OCI-LY7 (cell line): ENCODE measurements around the gene CROT. TPM values are rescaled to one million over a fixed set of nuclear protein-coding genes. Genes with fewer than 3 reads are reported as not detected.

Experiments
- BruUV-seq: library from RNA; stranded (reverse); fragments of 400-500 nt; replicated peaks from 2 replicates; lab custom pipeline; 2021; lab: Mats Ljungman, UMichigan
- CTCF ChIA-PET: fragments of 300-600 bp; sonication (Branson Sonifier 250); formaldehyde crosslinking; loops from one replicate; lab custom pipeline; 2022; ENCODE audit warnings: antibody characterized with exemption; ENCODE audit not compliant: unreplicated experiment; lab: Charles Lee
- POLR2A ChIA-PET: fragments of 300-600 bp; sonication (Branson Sonifier 250); formaldehyde crosslinking; loops from one replicate; lab custom pipeline; 2022; ENCODE audit warnings: antibody characterized with exemption; lab: Charles Lee
- DNase-seq: peaks from one replicate; pipeline ENCODE4 v3.0.0-alpha.2; 2015; ENCODE audit warnings: low spot score
- H2AFZ ChIP-seq: fragments of 200-600 bp; sonication (generic), shearing (Covaris generic); 2 replicates; pipeline ENCODE4 v1.6.1; 2014; ENCODE audit warnings: mild to moderate bottlenecking, antibody characterized with exemption, low read length, moderate library complexity
- H3K27ac ChIP-seq: fragments of 200-600 bp; sonication (generic); 2 replicates; pipeline ENCODE4 v1.5.1; 2014; ENCODE audit warnings: mixed run types, low read depth, mild to moderate bottlenecking, moderate library complexity, low read length, inconsistent platforms; ENCODE audit not compliant: poor library complexity, severe bottlenecking
- H3K36me3 ChIP-seq: fragments of 200-600 bp; sonication (generic); 2 replicates; pipeline ENCODE4 v1.6.1; 2014; ENCODE audit warnings: mild to moderate bottlenecking, antibody characterized with exemption, low read length, moderate library complexity, mixed read lengths; ENCODE audit not compliant: insufficient read depth
- H3K4me1 ChIP-seq: fragments of 200-600 bp; sonication (generic); 2 replicates; pipeline ENCODE4 v1.5.1; 2014; ENCODE audit warnings: mild to moderate bottlenecking, low read length; ENCODE audit not compliant: insufficient read depth, poor library complexity, severe bottlenecking
- H3K4me2 ChIP-seq: fragments of 200-600 bp; sonication (generic); 2 replicates; pipeline ENCODE4 v1.6.1; 2014; ENCODE audit warnings: mild to moderate bottlenecking, low read length
- H3K4me3 ChIP-seq: fragments of 200-600 bp; sonication (generic); 2 replicates; pipeline ENCODE4 v1.5.1; 2014; ENCODE audit warnings: mild to moderate bottlenecking, low read depth, low read length; ENCODE audit not compliant: poor library complexity, severe bottlenecking
- H3K79me2 ChIP-seq: fragments of 200-600 bp; sonication (generic); 2 replicates; pipeline ENCODE4 v1.6.1; 2016; ENCODE audit warnings: low read depth, mild to moderate bottlenecking, low read length, moderate library complexity, mixed read lengths; ENCODE audit not compliant: insufficient read depth
- H3K9me2 ChIP-seq: fragments of 200-600 bp; sonication (generic); 2 replicates; pipeline ENCODE4 v1.6.1; 2016; ENCODE audit warnings: mild to moderate bottlenecking, low read length, mixed read lengths; ENCODE audit not compliant: insufficient read depth
- H3K9me3 ChIP-seq: fragments of 200-600 bp; sonication (generic); 2 replicates; pipeline ENCODE4 v1.6.1; 2014; ENCODE audit warnings: mild to moderate bottlenecking, mixed run types, low read length, mixed read lengths
- H4K20me1 ChIP-seq: fragments of 200-600 bp; sonication (generic); 2 replicates; pipeline ENCODE4 v1.6.1; 2014; ENCODE audit warnings: mild to moderate bottlenecking, antibody characterized with exemption, low read length, moderate library complexity, mixed read lengths; ENCODE audit not compliant: insufficient read depth
- EZH2phosphoT487 ChIP-seq: fragments of 200-600 bp; sonication (generic); IDR thresholded peaks from 2 replicates; pipeline ENCODE4 v1.6.1; 2018; ENCODE audit warnings: low read depth, borderline replicate concordance, mild to moderate bottlenecking, mixed run types, antibody characterized with exemption, low read length, moderate library complexity, mixed read lengths
- intact Hi-C: fragments of 100-400 bp; cut with micrococcal nuclease; formaldehyde crosslinking; loops from one replicate; pipeline ENCODE4 v1.10.0; 2022; ENCODE audit not compliant: unreplicated experiment
- total RNA-seq, 2 experiments: library from RNA; depleted of rRNA in 1 of 2; stranded (reverse); fragments of >200 nt in 1 of 2; shearing (Covaris generic) in 1 of 2; gene quantifications; 2 replicates each; pipeline ENCODE4 v1.2.3, GENCODE V29; 2014 to 2022
- TF ChIP-seq, protein P1 (sequence below): fragments of 200-600 bp; sonication (generic); conservative IDR thresholded peaks from 2 replicates; pipeline ENCODE4 v1.5.1; 2014; ENCODE audit warnings: mild to moderate bottlenecking, antibody characterized with exemption, low read length, moderate library complexity, mixed read lengths

CROT gene
- total RNA-seq, 2 experiments from 2014 or later = 3.0 to 8.1 TPM

DNA sequence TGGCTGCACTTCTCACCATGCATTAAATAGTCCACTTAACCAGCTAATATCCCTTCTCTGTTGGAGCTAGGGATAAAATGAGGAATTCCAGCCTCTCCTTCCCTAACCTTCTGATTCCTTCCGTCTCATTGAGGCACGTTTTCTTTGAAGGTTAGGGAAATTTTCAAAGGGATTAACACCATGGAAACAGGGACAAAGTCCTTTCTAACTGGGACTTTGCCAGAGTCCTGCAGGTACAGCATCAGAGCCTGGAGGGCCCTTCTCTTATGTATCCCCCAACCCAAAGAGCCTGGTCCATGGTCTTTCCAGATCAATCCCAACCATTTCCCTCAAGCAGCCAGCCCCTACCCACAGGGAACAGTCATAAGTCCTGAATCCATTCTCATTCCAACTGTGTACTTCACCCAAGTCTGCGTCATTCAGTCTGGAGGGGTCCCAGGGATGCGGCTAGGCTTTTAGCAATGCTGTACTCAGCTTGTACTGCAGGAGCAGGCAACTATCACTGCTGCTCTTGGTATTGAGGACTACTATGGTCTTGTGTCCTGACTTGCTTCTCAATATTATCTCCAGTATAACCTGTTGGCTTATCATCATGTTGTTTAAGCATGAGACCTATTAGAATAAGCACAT is 34.6 kb upstream of the CROT start:
- BruUV-seq = no TSS peak
- Histone ChIP-seq H3K27ac (no peak overlapping the region), H2AFZ (no peak overlapping the region), H4K20me1 (no peaks in the 10 kb centered on the region), H3K36me3 (no peaks in the 10 kb centered on the region), H3K4me2 (no peak overlapping the region), H3K4me1 (no peaks in the 10 kb centered on the region), H3K9me2 (no peaks in the 10 kb centered on the region), H3K4me3 (no peak overlapping the region), H3K79me2 (no peaks in the 10 kb centered on the region), H3K9me3 (no peaks in the 10 kb centered on the region)
- ChIA-PET CTCF (no interaction called here), POLR2A (no interaction called here)
- intact Hi-C loops = no loop called here
- no peak for DNase-seq
- TF ChIP-seq, protein P1, sequence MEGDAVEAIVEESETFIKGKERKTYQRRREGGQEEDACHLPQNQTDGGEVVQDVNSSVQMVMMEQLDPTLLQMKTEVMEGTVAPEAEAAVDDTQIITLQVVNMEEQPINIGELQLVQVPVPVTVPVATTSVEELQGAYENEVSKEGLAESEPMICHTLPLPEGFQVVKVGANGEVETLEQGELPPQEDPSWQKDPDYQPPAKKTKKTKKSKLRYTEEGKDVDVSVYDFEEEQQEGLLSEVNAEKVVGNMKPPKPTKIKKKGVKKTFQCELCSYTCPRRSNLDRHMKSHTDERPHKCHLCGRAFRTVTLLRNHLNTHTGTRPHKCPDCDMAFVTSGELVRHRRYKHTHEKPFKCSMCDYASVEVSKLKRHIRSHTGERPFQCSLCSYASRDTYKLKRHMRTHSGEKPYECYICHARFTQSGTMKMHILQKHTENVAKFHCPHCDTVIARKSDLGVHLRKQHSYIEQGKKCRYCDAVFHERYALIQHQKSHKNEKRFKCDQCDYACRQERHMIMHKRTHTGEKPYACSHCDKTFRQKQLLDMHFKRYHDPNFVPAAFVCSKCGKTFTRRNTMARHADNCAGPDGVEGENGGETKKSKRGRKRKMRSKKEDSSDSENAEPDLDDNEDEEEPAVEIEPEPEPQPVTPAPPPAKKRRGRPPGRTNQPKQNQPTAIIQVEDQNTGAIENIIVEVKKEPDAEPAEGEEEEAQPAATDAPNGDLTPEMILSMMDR = no peak
- no peak for TF ChIP-seq EZH2phosphoT487

DNA sequence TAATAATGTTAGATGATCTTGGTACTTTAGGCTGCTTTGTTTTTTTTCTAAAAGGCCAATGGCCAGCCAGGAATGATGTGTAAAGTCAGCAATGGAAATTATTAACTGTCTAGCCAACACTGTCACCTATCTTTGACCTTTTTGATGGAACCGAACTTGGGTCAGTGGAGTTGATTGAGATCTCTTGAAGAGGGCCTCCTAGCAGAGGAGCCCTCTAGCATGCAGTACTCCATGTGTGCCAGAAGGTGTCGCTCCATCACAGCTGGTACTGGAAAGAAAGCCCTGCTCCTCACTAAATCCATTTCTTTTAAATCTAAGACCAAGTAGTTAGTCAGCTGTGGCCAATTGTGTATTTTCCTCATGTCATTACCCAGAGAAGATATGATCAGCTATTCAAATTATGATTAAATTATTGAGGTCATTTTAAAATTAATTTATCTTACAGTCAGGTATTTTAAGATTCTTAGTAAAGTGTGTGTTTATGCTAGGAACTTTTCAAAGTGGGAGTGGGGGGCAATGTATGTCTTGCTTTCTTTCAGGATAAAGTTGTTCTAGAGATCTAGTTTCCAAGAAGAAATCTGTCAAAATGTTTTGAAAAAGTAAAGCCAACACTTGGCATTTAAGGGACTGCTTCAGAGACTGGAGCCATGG is 33.1 kb upstream of the CROT start:
- H3K4me3 ChIP-seq = no peak overlapping the region
- no peaks in the 10 kb centered on the region for H3K79me2 ChIP-seq
- H4K20me1 ChIP-seq = no peaks in the 10 kb centered on the region
- intact Hi-C loops = loop anchor here (1.0 kb wide), 3 partner anchors 104 to 252 kb away; no protein-coding TSS in a partner anchor
- no TSS peak for BruUV-seq
- H3K27ac ChIP-seq = no peak overlapping the region
- no peaks in the 10 kb centered on the region for H3K9me3 ChIP-seq
- H3K4me2 ChIP-seq = no peak overlapping the region
- no peaks in the 10 kb centered on the region for H3K36me3 ChIP-seq
- no peak overlapping the region for H2AFZ ChIP-seq
- H3K4me1 ChIP-seq = no peaks in the 10 kb centered on the region
- peak; percentile 61 for DNase-seq
- no peaks in the 10 kb centered on the region for H3K9me2 ChIP-seq
- ChIA-PET CTCF (interaction anchor here (1.1 kb wide), 1 partner anchor 104 kb away, joined by 3 read pairs; no protein-coding TSS in a partner anchor), POLR2A (interaction anchor here (0.9 to 1.1 kb wide), 2 partner anchors 11 to 15 kb away, joined by 3 read pairs; no protein-coding TSS in a partner anchor)
- TF ChIP-seq, protein P1 = peak; percentile 99
- no peak for TF ChIP-seq EZH2phosphoT487
